H1 (cell line): ENCODE results near the gene COPS9. TPM values are rescaled to one million over a fixed set of nuclear protein-coding genes. Genes with fewer than 3 reads are reported as not detected.
A peak's percentile ranks its signal among the peaks of the same experiment; 100 is the strongest.

Source experiments
- CTCF ChIA-PET: fragments of 300-600 bp; sonication (Branson Sonifier 250); formaldehyde crosslinking; loops from one replicate; lab custom pipeline; 2021; ENCODE audit not compliant: partially characterized antibody; lab: Charles Lee
- POLR2A ChIA-PET: fragments of 300-600 bp; sonication (Branson Sonifier 250); formaldehyde crosslinking; loops from one replicate; lab custom pipeline; 2021; ENCODE audit warnings: inconsistent platforms; ENCODE audit not compliant: partially characterized antibody; lab: Charles Lee
- DNase-seq, 2 experiments: peaks; one replicate each; pipeline versions ENCODE4 v3.0.0 to v3.0.0-alpha.2; 2010 to 2022; ENCODE audit warnings: low spot score in 2 of 2, low read depth in 1 of 2, mixed read lengths in 1 of 2
- FAIRE-seq: peaks from 2 replicates; lab custom pipeline; 2011; peaks lifted over from hg19 to GRCh38; lab: Jason Lieb, UNC
- H2AFZ ChIP-seq: 2 replicates; pipeline ENCODE4 v1.8.1; 2012; ENCODE audit warnings: low read length, inconsistent platforms
- H2AK5ac ChIP-seq: 2 replicates; pipeline ENCODE4 v1.6.1; 2013; ENCODE audit warnings: low read depth, low read length
- H2BK120ac ChIP-seq: replicated peaks from 2 replicates; pipeline ENCODE3; 2013; ENCODE audit warnings: low read depth, low read length, inconsistent platforms
- H2BK12ac ChIP-seq: 2 replicates; pipeline ENCODE4 v1.6.1; 2013; ENCODE audit warnings: low read depth, low read length
- H2BK15ac ChIP-seq: 2 replicates; pipeline ENCODE4 v1.6.1; 2013; ENCODE audit warnings: low read length
- H2BK20ac ChIP-seq: 2 replicates; pipeline ENCODE4 v1.6.1; 2013; ENCODE audit warnings: low read length
- H2BK5ac ChIP-seq: 2 replicates; pipeline ENCODE4 v1.6.1; 2013; ENCODE audit warnings: low read depth, low read length
- H3K14ac ChIP-seq: 2 replicates; pipeline ENCODE4 v1.6.1; 2013; ENCODE audit warnings: inconsistent platforms; ENCODE audit not compliant: insufficient read length
- H3K18ac ChIP-seq: 2 replicates; pipeline ENCODE4 v1.6.1; 2013; ENCODE audit warnings: low read length; ENCODE audit errors: extremely low read depth
- H3K23ac ChIP-seq: 2 replicates; pipeline ENCODE4 v1.6.1; 2013; ENCODE audit warnings: inconsistent platforms; ENCODE audit not compliant: insufficient read length
- H3K23me2 ChIP-seq: 2 replicates; pipeline ENCODE4 v1.6.1; 2013; ENCODE audit warnings: low read depth, low read length
- H3K27ac ChIP-seq: 2 replicates; pipeline ENCODE4 v1.6.1; 2011; ENCODE audit warnings: low read depth, low read length, inconsistent platforms
- H3K27me3 ChIP-seq, 4 experiments: replicated peaks in 1 of 4; 1 replicate in 1 of 4; 2 replicates in 3 of 4; pipeline versions ENCODE4 v1.6.1 to v1.8.1; 2011 to 2013; ENCODE audit warnings: low read length in 3 of 4, mild to moderate bottlenecking in 3 of 4, inconsistent platforms in 2 of 4, mixed read lengths in 2 of 4, moderate library complexity in 1 of 4; ENCODE audit not compliant: control insufficient read depth in 3 of 4, insufficient read depth in 3 of 4; ENCODE audit errors: extremely low read depth in 1 of 4
- H3K36me3 ChIP-seq, 4 experiments: 2 replicates each; pipeline versions ENCODE4 v1.6.1 to v1.8.1; 2011 to 2013; ENCODE audit warnings: mild to moderate bottlenecking in 4 of 4, low read length in 3 of 4, moderate library complexity in 2 of 4, control low read depth in 1 of 4, inconsistent platforms in 1 of 4; ENCODE audit not compliant: insufficient read depth in 4 of 4, control insufficient read depth in 2 of 4
- H3K4ac ChIP-seq: replicated peaks from 2 replicates; pipeline ENCODE3; 2013; ENCODE audit warnings: low read length, low read depth, mixed read lengths, inconsistent platforms; ENCODE audit not compliant: insufficient read length
- H3K4me1 ChIP-seq, 4 experiments: replicated peaks in 1 of 4; 1 replicate in 1 of 4; 2 replicates in 3 of 4; pipeline versions ENCODE4 v1.6.1 to v1.8.1; 2011 to 2013; ENCODE audit warnings: low read length in 3 of 4, inconsistent platforms in 2 of 4, mixed read lengths in 1 of 4; ENCODE audit not compliant: insufficient read depth in 4 of 4, control insufficient read depth in 3 of 4
- H3K4me2 ChIP-seq, 2 experiments: 2 replicates each; pipeline versions ENCODE4 v1.6.1 to v1.8.1; 2011 to 2013; ENCODE audit warnings: low read depth in 2 of 2, low read length in 2 of 2, control low read depth in 1 of 2, inconsistent platforms in 1 of 2, mild to moderate bottlenecking in 1 of 2; ENCODE audit not compliant: insufficient read depth in 1 of 2
- H3K4me3 ChIP-seq, 4 experiments: fragments of 200-600, 300-600 bp in 1 of 4; sonication (generic), shearing (Covaris generic), sonication (Bioruptor Twin) in 1 of 4; 2 replicates each; pipeline versions ENCODE4 v1.5.1 to v1.8.1; 2011 to 2016; ENCODE audit warnings: low read length in 4 of 4, low read depth in 3 of 4, control low read depth in 2 of 4, inconsistent platforms in 2 of 4, mild to moderate bottlenecking in 2 of 4, mixed read lengths in 1 of 4, moderate library complexity in 1 of 4; ENCODE audit not compliant: insufficient read depth in 2 of 4; ENCODE audit errors: extremely low read depth in 1 of 4
- H3K56ac ChIP-seq: replicated peaks from 2 replicates; pipeline ENCODE3; 2013; ENCODE audit warnings: low read depth, mild to moderate bottlenecking, mixed read lengths, low read length, inconsistent platforms; ENCODE audit not compliant: insufficient read length
- H3K79me1 ChIP-seq: 2 replicates; pipeline ENCODE4 v1.6.1; 2013; ENCODE audit warnings: low read depth, low read length, control low read depth
- H3K79me2 ChIP-seq, 2 experiments: 2 replicates each; pipeline versions ENCODE4 v1.6.1 to v1.8.1; 2012 to 2013; ENCODE audit warnings: low read length in 2 of 2, mild to moderate bottlenecking in 2 of 2, inconsistent platforms in 1 of 2; ENCODE audit not compliant: insufficient read depth in 2 of 2, control insufficient read depth in 1 of 2
- H3K9ac ChIP-seq, 4 experiments: replicated peaks in 1 of 4; 1 replicate in 1 of 4; 2 replicates in 3 of 4; pipeline versions ENCODE4 v1.6.1 to v1.8.1; 2011 to 2013; ENCODE audit warnings: low read depth in 3 of 4, low read length in 3 of 4, control low read depth in 2 of 4, mild to moderate bottlenecking in 2 of 4, moderate library complexity in 2 of 4, inconsistent platforms in 1 of 4; ENCODE audit errors: extremely low read depth in 1 of 4
- H3K9me3 ChIP-seq, 2 experiments: 2 replicates each; pipeline versions ENCODE4 v1.6.1 to v1.8.1; 2012 to 2013; ENCODE audit warnings: mild to moderate bottlenecking in 2 of 2, moderate library complexity in 2 of 2, control low read depth in 1 of 2, inconsistent platforms in 1 of 2, low read depth in 1 of 2, low read length in 1 of 2, mixed read lengths in 1 of 2; ENCODE audit not compliant: insufficient read depth in 2 of 2
- H4K20me1 ChIP-seq, 2 experiments: replicated peaks in 1 of 2; 2 replicates each; pipeline versions ENCODE3 to v1.8.1; 2011 to 2013; ENCODE audit warnings: inconsistent platforms in 2 of 2, low read length in 2 of 2, mild to moderate bottlenecking in 1 of 2; ENCODE audit not compliant: insufficient read depth in 2 of 2, control insufficient read depth in 1 of 2
- H4K5ac ChIP-seq: 2 replicates; pipeline ENCODE4 v1.6.1; 2013; ENCODE audit warnings: low read length, low read depth, mixed read lengths, inconsistent platforms; ENCODE audit not compliant: insufficient read length
- H4K8ac ChIP-seq: 2 replicates; pipeline ENCODE4 v1.8.0; 2013; ENCODE audit warnings: mild to moderate bottlenecking, moderate library complexity, low read length, inconsistent platforms; ENCODE audit not compliant: insufficient read depth; ENCODE audit errors: extremely low read depth
- H4K91ac ChIP-seq: replicated peaks from 2 replicates; pipeline ENCODE3; 2013; ENCODE audit warnings: low read length, mixed read lengths, inconsistent platforms; ENCODE audit not compliant: insufficient read length
- CEBPB ChIP-seq: IDR thresholded peaks from 2 replicates; pipeline ENCODE4 v1.6.1; 2012; ENCODE audit warnings: low read depth, low read length
- GABPA ChIP-seq: IDR thresholded peaks from 2 replicates; pipeline ENCODE4 v1.6.1; 2011; ENCODE audit warnings: mild to moderate bottlenecking, low read length, moderate library complexity, borderline replicate concordance; ENCODE audit not compliant: insufficient read depth
- KDM4A ChIP-seq: IDR thresholded peaks from one replicate; pipeline ENCODE4 v1.7.1; 2012; ENCODE audit warnings: low read depth, mild to moderate bottlenecking, moderate library complexity, low read length, inconsistent platforms; ENCODE audit not compliant: severe bottlenecking
- SIN3A ChIP-seq, 2 experiments: IDR thresholded peaks in 1 of 2; conservative IDR thresholded peaks in 1 of 2; 2 replicates each; pipeline ENCODE4 v1.6.1; 2011 to 2012; ENCODE audit warnings: low read length in 2 of 2, improper control_type of control experiment in 1 of 2, low read depth in 1 of 2, mild to moderate bottlenecking in 1 of 2
- SP4 ChIP-seq: IDR thresholded peaks from 2 replicates; pipeline ENCODE4 v1.6.1; 2012; ENCODE audit warnings: low read length, inconsistent platforms
- WGBS, 2 experiments: shearing (Covaris generic) in 1 of 2; methylation state at CpG; one replicate each; pipeline versions ENCODE4 v1.1.6 to v1.1.7; 2013 to 2015; ENCODE audit warnings: low lambda C conversion rate in 2 of 2, mixed read lengths in 2 of 2, inconsistent platforms in 1 of 2, low coverage in 1 of 2, missing lambda C conversion rate in 1 of 2; ENCODE audit not compliant: insufficient replicate concordance in 2 of 2, insufficient coverage in 1 of 2, insufficient read length in 1 of 2; ENCODE audit errors: extremely low coverage in 1 of 2, missing lambda C conversion rate in 1 of 2; 5-methylcytosine and 5-hydroxymethylcytosine counted together
- polyA plus RNA-seq, 7 experiments: library from polyadenylated mRNA; depleted of rRNA in 3 of 7; stranded (reverse) in 5 of 7; unstranded in 2 of 7; fragments of >200 nt in 5 of 7; fragments of 200-250 nt in 2 of 7; gene quantifications; 1 replicate in 5 of 7; 2 replicates in 1 of 7; 4 replicates in 1 of 7; pipeline versions ENCODE4 v1.2.1 to v1.2.3, GENCODE V29; 2011 to 2013; ENCODE audit warnings: missing spikeins in 2 of 7, mixed read lengths in 2 of 7
- total RNA-seq: library from RNA; stranded (reverse); fragmentation: NEBNext Ultra II Directional; extraction: Animal tissue kit (Norgen Biotek cat#: 25700); gene quantifications from 2 replicates; pipeline ENCODE4 v1.2.1, GENCODE V29; 2021

Gene COPS9
- total and polyA plus RNA-seq, 2 of the 8 experiments (the other 6 are each of a cell fraction or from before 2014, with no cell fraction given), result 154 to 234 TPM

DNA sequence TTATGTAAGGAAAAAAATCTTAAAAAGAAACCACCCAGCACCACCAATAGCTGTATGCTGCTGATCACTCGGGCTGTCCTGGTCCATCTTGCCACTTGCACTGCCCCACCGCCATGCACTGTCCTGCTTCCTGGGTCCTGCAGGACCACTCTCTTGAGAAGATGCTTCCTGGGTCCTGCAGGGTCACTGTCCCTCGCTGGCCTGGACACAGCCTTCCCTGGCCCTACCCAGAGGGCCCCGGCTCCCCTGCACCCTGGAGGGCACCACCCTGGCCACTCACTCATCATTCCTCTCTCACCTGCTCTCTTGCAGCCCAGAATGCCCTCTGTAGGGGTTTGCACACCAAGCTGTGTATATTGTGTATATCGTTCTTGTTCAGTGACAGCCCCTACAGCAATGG, 6.8 kb upstream of the COPS9 start:
- Histone ChIP-seq H4K91ac (peak overlapping the region; percentile 74), H3K23ac (no peak overlapping the region), H2AK5ac (no peak overlapping the region), H3K79me1 (no peaks in the 10 kb centered on the region), H3K4ac (no peak overlapping the region), H3K14ac (no peak overlapping the region), H4K5ac (no peak overlapping the region), H3K23me2 (peaks cover 6% of the 10 kb centered on the region; the same call in 1 of the 2 replicates), H2AFZ (no peak overlapping the region), H2BK5ac (no peak overlapping the region), H3K4me2 (no peak overlapping the region), H4K20me1 (peaks cover 0 to 10% of the 10 kb centered on the region in 2 experiments), H2BK20ac (no peak overlapping the region), H4K8ac (no peak overlapping the region), H3K9ac (no peak overlapping the region), H2BK120ac (no peak overlapping the region), H3K27me3 (no peaks in the 10 kb centered on the region), H2BK12ac (no peak overlapping the region), H3K18ac (no peak overlapping the region), H3K27ac (no peak overlapping the region), H3K79me2 (no peaks in the 10 kb centered on the region), H3K4me3 (no peak overlapping the region), H3K4me1 (peaks cover 0 to 14% (median 10%) of the 10 kb centered on the region in 4 experiments; a peak in 6 of 7 replicates), H3K9me3 (peaks cover 0 to 5% of the 10 kb centered on the region in 2 experiments; a peak in 1 of 4 replicates), H3K36me3 (no peaks in the 10 kb centered on the region; a peak in 1 of 8 replicates), H2BK15ac (no peak overlapping the region), H3K56ac (no peak overlapping the region)
- CTCF ChIA-PET, result interaction anchor here (0.7 to 3.4 kb wide), 13 partner anchors 10 to 762 kb away, joined by 3 to 23 read pairs (median 4); partner anchors contain the start of gene OR6B2
- 92% methylated on average over 5 of the region's 5 CpGs; no CpG with 5 or more reads in 1 of the 2 experiments for WGBS, 2 experiments
- FAIRE-seq (no peak), DNase-seq (no peak)
- POLR2A ChIA-PET, result interaction anchor here (1.5 kb wide), 1 partner anchor 10 kb away, joined by 4 read pairs; no protein-coding TSS in a partner anchor
- TF ChIP-seq GABPA (no peak), KDM4A (no peak), SIN3A (conservative IDR thresholded peaks at IDR 0.05 in 1 of 2, IDR thresholded peaks at IDR 0.05 in 1 of 2; ENCODE audit: low read depth in 1 of 2, low read length in 2 of 2) (no peak), CEBPB (no peak), SP4 (no peak)
